ENCODE results near the gene ACYP2.

ACYP2 gene

DNA sequence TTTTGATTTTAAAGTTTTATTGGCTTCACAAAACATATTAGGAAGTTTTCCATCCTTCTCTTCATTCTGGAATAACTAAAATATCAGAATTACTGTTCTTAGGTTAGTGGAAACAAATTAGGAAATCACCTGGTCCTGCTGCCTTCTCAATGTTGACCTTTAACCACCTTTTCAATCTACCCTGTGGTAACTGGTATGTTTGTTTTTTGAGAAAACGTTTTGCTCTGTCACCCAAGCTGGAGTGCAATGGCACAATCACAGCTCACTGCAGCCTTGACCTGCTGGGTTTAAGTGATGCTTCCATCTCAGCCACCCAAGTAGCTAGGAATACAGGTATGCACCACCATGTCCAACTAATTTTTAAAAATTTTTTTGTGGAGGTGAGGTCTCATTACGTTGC is 28.4 kb downstream of the ACYP2 start:
- in situ Hi-C loops (cut with MboI; ENCODE audit: low sequenced_read_pairs): no loop called here

DNA sequence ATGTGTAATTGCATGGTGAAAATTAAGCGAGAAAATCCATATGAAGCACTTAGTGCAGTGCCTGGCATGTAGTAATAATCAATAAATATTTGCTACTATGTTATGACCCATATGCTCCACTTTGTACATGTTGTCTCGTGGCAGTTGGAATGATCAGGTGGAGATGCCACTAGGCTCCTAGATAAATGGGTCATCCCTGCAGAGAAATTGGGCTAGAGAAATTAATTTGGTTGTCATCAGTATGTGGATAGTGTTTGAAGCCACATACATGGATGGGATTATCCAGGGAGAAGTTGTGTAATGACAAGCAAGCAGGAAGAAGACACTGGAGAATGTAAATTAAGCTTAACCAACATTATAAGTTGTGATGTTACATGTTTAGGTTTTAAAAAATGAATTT is 33.0 kb downstream of the ACYP2 start:
- in situ Hi-C loops (cut with MboI; ENCODE audit: low sequenced_read_pairs): no loop called here

DNA sequence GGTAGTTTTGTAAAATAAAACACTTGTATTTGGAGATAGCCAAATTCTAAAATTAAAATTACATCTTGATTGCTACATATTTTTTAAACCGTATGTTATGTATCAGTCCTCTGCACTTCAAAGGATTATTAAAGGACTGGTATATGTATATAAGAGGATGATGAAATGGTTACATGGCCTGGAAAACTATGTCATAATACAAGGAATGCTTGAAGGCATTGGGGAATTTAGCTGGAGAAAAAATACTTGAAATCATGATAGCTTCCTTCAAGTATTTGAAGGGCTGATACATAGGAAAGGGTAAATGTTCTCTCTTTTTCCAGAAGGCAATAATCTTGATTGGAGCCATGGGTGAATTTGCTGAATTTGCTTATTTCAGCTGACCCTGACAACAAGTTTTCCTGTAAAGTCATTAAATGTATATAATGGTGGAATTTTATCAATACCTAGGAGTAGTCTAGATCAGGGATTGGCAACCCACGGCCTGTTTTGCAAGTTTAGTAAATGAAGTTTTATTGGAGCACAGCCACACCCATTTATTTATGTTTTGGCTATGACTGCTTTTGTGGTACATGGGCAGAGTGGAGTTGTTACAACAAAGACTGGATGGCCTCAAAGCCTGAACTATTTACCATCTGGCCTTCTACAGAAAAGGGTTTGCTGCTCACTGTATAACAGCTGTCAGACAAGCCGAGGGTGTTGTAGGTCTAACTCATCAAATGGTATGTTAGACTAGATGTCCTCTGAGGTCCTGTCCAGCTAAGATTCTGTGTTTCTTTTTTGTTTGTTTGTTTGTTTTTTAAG is 34.4 kb downstream of the ACYP2 start:
- in situ Hi-C loops (cut with MboI; ENCODE audit: low sequenced_read_pairs): no loop called here

DNA sequence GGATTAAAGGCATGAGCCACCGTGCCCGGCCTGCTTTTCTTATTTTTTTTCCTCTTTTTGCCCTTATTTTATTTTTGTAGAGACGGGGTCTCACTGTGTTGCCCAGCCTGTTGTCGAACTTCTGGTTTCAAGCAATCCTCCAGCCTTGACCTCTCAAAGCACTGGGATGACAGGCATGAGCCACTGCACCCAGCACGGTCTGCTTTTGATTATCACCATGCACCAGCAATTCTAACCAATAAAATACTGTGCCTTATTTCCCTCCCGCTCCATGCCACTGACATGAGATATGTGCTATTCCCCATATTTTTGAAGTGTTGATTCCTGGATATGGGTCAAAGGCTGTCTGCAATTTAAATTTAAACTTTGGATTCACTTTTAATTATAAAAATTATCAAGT is 42.9 kb downstream of the ACYP2 start:
- in situ Hi-C loops (cut with MboI; ENCODE audit: low sequenced_read_pairs): no loop called here

DNA sequence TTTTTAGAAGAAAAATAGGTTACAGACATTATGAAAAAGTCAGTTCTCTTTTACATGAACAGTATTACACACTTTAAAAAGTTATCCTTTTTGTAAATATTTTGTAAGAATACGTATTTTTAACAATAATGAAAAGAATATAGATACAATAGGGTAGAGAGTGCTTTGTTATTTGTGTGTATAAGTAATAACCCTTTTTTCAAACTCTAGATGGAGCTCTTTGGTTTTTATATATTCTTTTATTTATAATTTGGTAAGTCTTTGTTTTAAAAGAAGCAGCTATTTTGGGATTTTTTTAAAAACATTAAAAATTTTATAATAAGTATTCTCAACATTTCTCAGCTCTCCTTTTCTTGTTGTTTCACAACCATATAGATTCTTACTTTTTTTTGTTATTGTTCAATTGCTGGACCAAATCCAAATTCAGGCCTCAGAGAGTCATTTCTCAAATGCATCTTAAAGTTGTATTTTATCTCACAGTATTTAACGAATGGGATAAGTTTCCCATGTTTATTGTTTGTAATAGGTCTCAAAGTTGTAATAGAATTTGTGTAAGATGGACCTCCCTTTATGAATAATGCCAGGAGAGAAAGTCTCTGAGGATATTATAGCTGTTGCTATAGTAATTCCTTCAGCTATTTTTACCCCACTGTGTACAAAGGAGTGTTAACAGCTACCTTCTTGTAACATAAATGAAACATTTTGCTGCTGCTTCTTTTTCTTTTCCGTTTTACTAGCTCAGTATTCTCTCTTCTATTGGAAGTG is 46.4 kb downstream of the ACYP2 start:
- in situ Hi-C loops (cut with MboI; ENCODE audit: low sequenced_read_pairs): no loop called here

DNA sequence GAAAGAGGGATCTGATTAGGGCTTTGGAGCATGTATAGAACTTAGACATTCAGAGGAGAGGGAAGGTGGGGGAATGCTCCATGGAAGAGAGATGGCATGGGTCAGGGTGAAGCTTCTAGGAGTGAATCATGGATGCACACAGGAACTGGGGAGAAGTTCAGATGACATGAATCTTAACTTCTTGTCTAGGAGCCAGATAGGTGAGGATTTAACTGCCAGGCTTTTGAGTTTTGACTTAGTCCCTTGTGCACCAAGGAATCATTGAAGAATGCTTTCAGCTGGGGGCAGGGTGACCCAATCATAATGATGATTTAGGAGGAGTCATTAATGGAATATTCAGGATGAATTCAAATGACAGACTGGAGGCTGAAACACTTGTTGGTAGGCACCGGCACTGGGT is 48.7 kb downstream of the ACYP2 start:
- in situ Hi-C loops (cut with MboI; ENCODE audit: low sequenced_read_pairs): no loop called here

DNA sequence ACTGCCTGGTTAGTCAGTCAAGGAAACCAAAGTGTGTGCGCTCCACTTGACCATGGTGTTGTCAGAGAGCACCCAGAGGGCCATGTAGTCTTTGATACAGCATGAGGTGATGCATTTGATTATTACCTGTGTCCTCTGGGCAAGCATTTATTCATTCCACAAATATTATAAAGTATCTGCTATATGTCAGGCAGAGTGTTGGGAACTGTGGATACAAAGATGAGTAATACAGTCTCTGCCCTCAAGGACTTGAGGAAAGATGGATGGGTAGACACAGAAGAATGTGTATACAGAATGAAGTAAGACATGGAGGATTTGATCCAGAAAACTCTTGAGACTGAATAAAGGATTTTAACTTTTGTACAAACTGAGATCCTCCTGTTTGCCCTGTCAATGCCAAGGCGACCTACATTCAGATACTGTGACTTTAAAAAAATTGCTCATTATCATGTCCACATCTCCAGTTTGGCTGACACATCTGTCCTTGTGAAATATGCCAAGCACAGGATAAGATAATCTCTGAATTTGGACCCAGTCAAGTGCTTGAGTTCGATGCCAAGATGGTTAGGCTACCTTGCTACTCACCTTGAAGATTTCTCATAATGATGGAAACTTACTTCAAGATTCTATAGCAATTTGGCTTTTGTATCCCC is 50.8 kb downstream of the ACYP2 start:
- in situ Hi-C loops (cut with MboI; ENCODE audit: low sequenced_read_pairs): no loop called here

DNA sequence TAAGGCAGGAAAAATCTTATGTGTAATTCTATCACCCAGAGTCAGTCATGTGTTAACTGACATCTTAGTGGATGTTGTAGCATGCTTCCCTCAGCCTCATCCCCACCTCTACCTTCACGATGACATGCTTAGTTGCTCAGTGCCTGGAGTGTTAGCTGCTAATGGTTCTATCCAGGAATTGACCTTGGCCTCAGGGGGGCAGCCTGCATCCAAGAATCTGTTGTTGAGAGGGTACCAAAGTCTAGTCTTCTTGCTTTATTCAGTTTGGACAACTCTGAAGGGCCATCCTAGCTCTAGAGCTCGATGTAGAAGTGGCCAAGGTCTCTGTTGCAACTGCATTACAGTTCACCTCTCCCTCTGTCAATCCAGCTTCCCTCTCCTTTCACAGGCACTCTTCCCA is 61.2 kb downstream of the ACYP2 start:
- in situ Hi-C loops (cut with MboI; ENCODE audit: low sequenced_read_pairs): no loop called here

DNA sequence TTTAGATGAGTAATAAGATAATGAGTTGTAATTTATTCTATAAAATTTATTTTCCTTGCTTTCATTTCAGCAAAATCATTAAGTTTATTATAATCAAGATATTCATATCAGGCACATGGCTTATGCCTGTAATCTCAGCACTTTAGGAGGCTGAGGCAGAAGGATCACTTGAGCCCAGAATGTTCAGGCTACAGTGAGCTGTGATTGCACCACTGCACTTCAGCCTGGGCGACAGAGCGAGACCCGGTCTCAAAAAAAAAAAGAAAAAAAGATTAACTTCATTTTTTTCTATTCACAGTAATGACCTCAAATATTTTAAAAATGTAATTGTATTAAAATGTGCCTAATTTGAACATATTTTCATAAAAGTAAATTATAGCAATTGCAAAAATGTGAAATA is 67.9 kb downstream of the ACYP2 start:
- in situ Hi-C loops (cut with MboI; ENCODE audit: low sequenced_read_pairs): no loop called here

DNA sequence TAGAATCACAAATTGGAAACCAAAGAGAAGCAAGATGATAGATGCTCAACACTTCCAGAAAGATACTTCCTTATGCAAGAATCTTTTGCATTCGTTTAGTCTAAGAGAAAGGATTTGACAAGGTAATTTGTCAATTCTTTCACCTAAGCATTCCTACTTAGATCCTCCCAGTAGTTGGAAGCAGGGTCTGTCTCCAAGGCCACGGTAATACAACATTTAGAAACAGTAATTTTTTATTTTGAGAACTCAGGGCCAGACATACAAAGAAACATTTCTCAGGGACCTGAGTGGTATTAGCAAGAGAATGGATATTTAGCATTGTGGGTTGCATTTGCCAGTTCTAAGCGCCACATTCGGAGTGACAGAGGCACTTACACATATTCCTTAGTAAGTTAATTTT is 68.6 kb downstream of the ACYP2 start:
- in situ Hi-C loops (cut with MboI; ENCODE audit: low sequenced_read_pairs): no loop called here

DNA sequence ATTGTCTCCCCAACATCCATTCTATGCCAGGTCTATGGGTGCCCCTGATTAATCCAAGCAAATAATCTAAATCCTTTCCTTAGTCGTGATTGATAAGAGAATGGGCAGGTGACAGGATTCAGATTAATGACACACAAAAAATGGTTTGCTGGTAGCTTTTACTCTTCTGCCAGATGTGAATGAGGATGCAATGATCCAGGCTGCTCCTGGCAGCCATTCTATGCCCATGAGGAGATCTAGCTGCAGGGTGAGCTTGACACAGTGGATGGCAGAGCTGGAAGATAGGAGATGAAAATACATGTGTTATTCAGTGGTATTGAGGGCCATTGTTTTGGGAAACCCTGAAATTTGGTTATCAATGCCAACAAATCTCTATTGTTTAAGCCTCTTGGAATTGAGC is 69.7 kb downstream of the ACYP2 start:
- in situ Hi-C loops (cut with MboI; ENCODE audit: low sequenced_read_pairs): no loop called here

DNA sequence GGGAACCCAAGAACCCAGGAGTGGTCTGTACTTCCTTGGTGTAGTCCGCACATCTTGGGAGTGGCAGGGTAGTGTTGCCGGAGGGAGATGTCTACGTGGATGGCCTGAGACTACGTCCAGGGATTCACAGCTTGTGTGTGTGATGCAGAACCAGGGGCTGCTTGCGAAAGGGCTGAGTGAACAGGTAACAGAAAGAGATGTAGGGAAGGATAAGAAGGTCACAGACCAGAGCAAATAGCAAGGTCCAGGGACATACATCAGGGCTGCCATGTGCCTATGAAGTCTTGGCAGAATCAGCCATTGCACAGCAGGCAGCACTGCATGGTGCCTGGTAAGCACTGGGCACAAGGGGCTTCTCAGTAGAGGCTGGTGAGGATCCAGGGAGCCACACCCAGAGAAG is 71.9 kb downstream of the ACYP2 start:
- in situ Hi-C loops (cut with MboI; ENCODE audit: low sequenced_read_pairs): no loop called here

DNA sequence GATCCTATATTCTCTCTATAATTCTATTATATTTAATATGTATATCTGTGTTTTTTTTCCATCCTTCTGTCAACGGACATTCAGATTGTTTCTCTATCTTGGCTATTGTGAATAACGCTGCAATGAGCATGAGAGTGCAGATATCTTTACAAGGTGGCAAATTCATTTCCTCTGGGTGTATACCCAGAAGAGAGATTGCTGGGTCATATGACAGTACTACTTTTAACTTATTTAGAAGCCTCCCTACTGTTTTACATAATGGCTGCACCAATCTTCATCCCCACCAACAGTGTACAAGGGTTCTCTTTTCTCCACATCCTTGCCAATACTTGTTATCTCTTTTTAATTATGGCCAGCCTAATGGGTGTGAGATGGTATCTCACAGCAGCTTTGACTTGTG is 74.1 kb downstream of the ACYP2 start:
- in situ Hi-C loops (cut with MboI; ENCODE audit: low sequenced_read_pairs): no loop called here

DNA sequence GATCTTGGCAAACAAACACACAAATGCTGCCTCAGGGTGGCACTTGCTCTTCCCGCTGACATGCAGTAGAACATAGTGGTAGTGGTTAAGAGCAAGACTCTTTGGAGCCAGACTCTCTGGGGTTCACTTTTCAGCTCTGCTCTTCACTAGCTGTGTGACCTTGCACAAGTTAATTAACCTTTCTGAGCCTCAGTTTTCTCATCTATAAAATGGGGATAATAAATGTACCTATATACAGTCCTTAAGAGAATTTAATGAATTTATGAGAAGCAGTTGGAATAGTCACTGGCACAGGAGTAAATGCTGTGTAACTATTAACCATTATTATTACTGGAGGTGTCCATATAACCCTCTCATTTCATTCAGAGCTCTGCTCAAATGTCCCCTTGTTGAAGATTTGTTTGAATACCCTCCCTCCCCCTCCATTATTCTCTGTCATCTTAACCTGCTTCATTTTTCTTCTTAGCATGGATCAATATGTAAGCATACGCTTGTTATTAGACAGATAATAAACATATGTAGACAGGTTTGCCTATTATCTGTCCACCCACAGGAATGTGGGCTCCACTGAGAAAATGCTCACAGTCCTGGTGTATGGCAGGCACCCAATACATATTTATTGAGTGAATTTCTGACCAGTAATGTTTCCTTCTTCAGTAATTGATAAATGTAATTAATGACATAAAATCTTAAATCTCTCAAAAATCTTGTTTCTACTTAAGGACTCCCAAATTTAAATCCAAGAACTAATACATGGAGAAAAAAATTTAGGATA is 76.1 kb downstream of the ACYP2 start:
- in situ Hi-C loops (cut with MboI; ENCODE audit: low sequenced_read_pairs): no loop called here

DNA sequence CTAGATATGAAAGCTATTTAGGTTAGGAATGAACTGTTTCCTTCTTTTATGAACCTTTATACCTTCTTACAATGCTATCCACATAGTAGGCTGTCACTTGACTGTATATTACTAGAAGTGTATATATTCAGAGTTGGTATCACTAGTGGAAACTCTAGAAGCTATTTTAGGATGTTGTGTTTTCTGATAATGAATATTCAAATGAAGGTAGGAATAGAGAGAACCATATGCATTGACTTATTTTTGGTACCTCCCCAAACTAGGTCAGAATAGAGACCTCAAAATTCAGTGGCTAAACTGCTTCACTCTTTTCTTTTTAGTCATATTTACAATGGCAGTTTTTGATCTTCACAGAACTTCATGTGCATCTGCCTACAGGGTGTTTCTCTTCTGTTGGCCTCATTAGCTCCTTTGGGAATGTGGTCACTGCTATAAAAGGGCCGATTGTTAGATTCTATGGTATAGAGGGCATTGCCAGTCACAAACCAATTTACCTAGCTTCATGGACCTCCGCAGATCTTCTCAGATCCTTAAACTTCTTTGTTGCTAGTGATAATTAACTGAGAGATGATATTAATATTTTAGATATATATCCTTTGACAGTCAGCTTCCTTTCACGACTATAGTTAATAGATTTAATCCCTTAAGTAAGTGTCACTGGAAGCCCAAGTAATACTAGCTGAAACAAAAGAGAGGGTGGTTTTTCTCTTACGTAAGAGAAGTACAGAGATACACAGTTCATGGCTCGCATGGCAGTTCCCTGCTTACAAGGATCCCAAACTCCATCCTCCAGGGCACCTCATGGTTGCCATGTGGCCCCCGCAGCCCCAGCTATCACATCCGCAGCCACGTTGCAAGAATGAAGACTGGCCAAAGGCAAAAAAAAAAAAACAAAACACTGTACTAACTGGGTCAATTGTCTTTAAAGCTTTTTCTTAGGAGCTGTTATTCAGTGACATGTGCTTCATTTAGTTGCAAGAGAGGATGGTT is 79.6 kb downstream of the ACYP2 start:
- in situ Hi-C loops (cut with MboI; ENCODE audit: low sequenced_read_pairs): no loop called here

DNA sequence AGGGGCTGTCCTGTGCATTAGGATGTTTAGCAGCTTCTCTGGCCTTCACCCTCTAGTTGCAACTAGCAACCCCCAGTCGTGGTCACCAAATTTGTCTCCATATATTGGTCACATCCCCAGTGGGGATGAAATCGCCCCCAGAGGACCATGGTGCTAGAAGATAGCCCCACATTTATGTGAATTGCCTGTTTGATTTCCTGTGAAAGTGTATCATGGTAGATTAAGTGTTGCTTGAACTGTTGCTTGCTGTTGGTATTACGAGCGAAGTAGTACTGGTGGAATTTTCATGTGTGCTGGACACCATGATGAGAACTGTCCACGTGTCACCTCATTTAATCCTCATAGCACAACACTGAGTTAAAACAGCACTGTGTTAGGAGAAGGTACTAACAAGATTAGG is 81.2 kb downstream of the ACYP2 start:
- in situ Hi-C loops (cut with MboI; ENCODE audit: low sequenced_read_pairs): no loop called here

DNA sequence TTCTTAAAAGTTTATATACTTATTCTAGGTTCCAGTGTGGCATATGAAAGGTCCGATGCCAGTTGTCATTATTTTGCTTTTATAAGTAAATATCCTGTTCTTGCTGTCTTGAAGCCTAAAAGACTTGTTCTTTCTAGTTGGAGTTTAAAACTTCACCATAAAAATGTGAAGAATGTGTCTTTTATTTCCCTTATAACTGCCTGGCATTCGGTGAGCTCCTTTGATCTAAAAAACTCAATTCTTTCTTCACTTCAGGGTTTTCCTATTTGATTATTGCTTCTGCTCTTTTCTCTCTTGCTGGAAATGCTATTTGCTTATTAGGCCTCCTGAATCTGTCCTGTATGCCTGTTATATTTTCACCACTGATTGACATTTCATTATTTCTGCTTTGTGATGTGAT is 89.1 kb downstream of the ACYP2 start:
- in situ Hi-C loops (cut with MboI; ENCODE audit: low sequenced_read_pairs): no loop called here

DNA sequence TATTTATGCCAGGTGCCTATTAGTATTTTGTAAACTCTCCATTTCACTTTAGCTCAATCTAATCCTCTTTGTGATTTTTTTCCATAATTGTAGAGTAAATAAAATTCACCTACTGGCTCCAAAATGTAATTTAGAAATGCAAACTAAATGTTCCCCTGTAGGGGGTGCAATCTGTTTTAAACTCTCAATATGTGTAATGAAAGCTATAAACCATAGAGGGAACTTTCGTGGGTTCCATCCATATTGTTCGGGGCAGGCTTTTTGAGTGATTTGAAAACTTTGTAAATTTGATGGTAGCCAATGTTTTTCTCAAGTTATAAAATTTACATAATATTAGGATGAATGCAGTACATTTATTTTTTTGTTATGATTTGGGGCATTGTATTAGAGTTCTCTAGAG is 91.2 kb downstream of the ACYP2 start:
- in situ Hi-C loops (cut with MboI; ENCODE audit: low sequenced_read_pairs): no loop called here

DNA sequence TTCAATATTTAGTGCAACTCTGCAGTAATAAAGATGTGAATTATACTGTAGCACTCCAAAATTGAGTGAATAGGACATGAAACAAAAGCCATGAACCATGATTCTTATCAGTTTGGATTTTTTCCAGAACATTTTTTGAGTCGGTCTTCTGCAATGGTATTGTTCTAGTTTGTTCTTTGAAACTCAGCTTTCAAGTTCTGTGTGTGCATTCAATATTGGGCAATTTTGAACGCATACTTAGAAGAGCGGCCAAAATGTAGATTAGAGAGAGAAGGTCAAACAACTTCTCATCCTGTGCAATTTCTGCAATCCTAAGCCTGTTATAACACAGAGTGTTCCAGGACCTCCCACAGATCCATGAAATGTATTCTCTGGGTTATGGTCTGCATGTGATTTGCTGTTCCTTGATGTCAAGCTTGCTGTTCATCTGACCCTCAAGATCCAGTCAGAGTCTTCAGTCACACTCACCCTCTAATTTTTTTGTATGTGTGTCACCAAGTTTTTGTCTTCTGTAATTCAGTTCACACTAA is 92.3 kb downstream of the ACYP2 start:
- in situ Hi-C loops (cut with MboI; ENCODE audit: low sequenced_read_pairs): no loop called here

Measured in HL-60/S4 treated with phorbol 12-myristate 13-acetate at 8.2 ng/mL for 4 days and 3 days (cell line).